Measurements from ENCODE around the gene AP2B1. TPM values are rescaled to one million over a fixed set of nuclear protein-coding genes. Genes with fewer than 3 reads are reported as not detected.

AP2B1 gene
- total RNA-seq, 1 experiment from 2014 or later, result 217 TPM

DNA sequence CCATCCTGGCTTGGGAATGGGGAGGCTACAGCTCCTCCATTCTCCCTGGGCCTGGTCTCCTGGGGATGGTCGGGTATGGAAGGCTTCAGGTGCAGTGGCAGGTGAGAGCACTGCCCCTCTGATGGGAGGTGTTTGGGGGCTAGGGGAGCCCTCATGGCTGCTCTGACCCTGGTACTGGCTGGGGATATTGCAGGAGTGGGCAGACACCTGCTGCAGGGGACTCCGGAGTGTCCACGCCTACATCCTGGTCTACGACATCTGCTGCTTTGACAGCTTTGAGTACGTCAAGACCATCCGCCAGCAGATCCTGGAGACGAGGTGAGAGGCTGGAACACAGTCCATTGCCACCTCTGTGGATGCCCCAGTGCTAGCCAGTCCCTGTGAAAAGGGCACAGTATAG is 153.1 kb downstream of the AP2B1 start:
- WGBS (ENCODE audit: extremely low coverage, insufficient read length, low lambda C conversion rate), result no CpG with 5 or more reads among the region's 7 CpGs
- no peaks in the 10 kb centered on the region; a peak in 1 of 7 replicates for H3K36me3 Mint-ChIP-seq (ENCODE audit: insufficient read depth in 1 of 3, low read depth in 3 of 3)
- no peak overlapping the region for H3K56ac ChIP-seq (ENCODE audit: insufficient read length, low read depth, low read length)
- H3K4me3 Mint-ChIP-seq, result no peak overlapping the region
- no peak overlapping the region for H4K91ac ChIP-seq (ENCODE audit: insufficient read length, low read depth, low read length)
- no peak overlapping the region for H3K23ac ChIP-seq (ENCODE audit: insufficient read length, low read depth, low read length)
- no peak overlapping the region for H3K9ac ChIP-seq (ENCODE audit: extremely low read depth, insufficient read length, low read length)
- no peak overlapping the region for H2AFZ ChIP-seq (ENCODE audit: low read length)
- no peaks in the 10 kb centered on the region for H3K9me3 ChIP-seq (ENCODE audit: control insufficient read depth, low read depth, low read length)
- no peak overlapping the region for H2BK20ac ChIP-seq (ENCODE audit: low read depth, low read length, poor library complexity, severe bottlenecking)
- no peak overlapping the region for H3K18ac ChIP-seq (ENCODE audit: insufficient read length, low read depth, low read length)
- no peaks in the 10 kb centered on the region for H3K79me1 ChIP-seq (ENCODE audit: insufficient read depth, low read depth, low read length, poor library complexity, severe bottlenecking)
- H4K20me1 ChIP-seq (ENCODE audit: control insufficient read depth, insufficient read depth, insufficient read length), result no peaks in the 10 kb centered on the region
- peaks cover 0 to 6% of the 10 kb centered on the region in 2 experiments; a peak in 2 of 5 replicates for H3K9me3 Mint-ChIP-seq
- no peak overlapping the region for H2AK5ac ChIP-seq (ENCODE audit: insufficient read length, low read length)
- peaks cover 17% of the 10 kb centered on the region; the same call in 1 of the 2 replicates for H3K27me3 ChIP-seq (ENCODE audit: insufficient read depth, low read length)
- H2BK12ac ChIP-seq (ENCODE audit: insufficient read length, low read depth, low read length), result no peak overlapping the region
- no peak overlapping the region for H3K4ac ChIP-seq (ENCODE audit: low read depth, low read length)
- no peak overlapping the region for H2BK5ac ChIP-seq (ENCODE audit: insufficient read length, low read length)
- H3K23me2 ChIP-seq (ENCODE audit: insufficient read length, low read depth, low read length, poor library complexity, severe bottlenecking), result peaks cover 4% of the 10 kb centered on the region
- TF ChIP-seq CTCF (conservative IDR thresholded peaks at IDR 0.05), result no peak
- no peak overlapping the region for H2BK15ac ChIP-seq (ENCODE audit: low read depth, low read length)
- no peak overlapping the region for H3K27ac ChIP-seq (ENCODE audit: insufficient read length, low read depth, low read length)
- DNase-seq, result no peak
- H3K4me1 Mint-ChIP-seq, result peaks cover 7 to 13% of the 10 kb centered on the region in 2 experiments
- no peaks in the 10 kb centered on the region for H3K79me2 ChIP-seq (ENCODE audit: insufficient read depth, low read length)
- no peak overlapping the region for H3K4me2 ChIP-seq (ENCODE audit: insufficient read depth, insufficient read length, low read length)
- H3K27ac Mint-ChIP-seq, result no peak overlapping the region
- no peak overlapping the region for H3K14ac ChIP-seq (ENCODE audit: insufficient read depth, low read length)
- H4K8ac ChIP-seq (replicated peaks; ENCODE audit: insufficient read length, low read depth, low read length), result no peak overlapping the region
- H4K5ac ChIP-seq (ENCODE audit: insufficient read length, low read depth, low read length), result no peak overlapping the region
- no peak overlapping the region for H2BK120ac ChIP-seq (ENCODE audit: low read depth, low read length, poor library complexity, severe bottlenecking)
- H3K27me3 Mint-ChIP-seq (ENCODE audit: low read depth), result peaks cover 71% of the 10 kb centered on the region
- H3T11ph ChIP-seq (ENCODE audit: low read length), result no peak overlapping the region
- no peaks in the 10 kb centered on the region for H3K4me1 ChIP-seq (ENCODE audit: insufficient read depth, low read length)

All from H9 (cell line).